GM12891 (cell line): ENCODE measurements around the gene SWAP70.

Experiments used
- DNase-seq: peaks from one replicate; pipeline ENCODE4 v3.0.0; 2011; ENCODE audit warnings: low spot score; ENCODE audit not compliant: insufficient read length
- FAIRE-seq: peaks from 2 replicates; lab custom pipeline; 2011; peaks lifted over from hg19 to GRCh38; lab: Jason Lieb, UNC
- PAX5 ChIP-seq: IDR thresholded peaks from 2 replicates; pipeline ENCODE4 v1.6.1; 2011; ENCODE audit warnings: low read length, moderate library complexity, mild to moderate bottlenecking; ENCODE audit not compliant: insufficient read depth, severe bottlenecking
- POLR2A ChIP-seq: IDR thresholded peaks from 2 replicates; pipeline ENCODE4 v1.6.1; 2011; ENCODE audit warnings: low read depth, low read length, control low read depth
- POLR2AphosphoS5 ChIP-seq: IDR thresholded peaks from 2 replicates; pipeline ENCODE4 v1.6.1; 2011; ENCODE audit warnings: low read depth, low read length, control low read depth
- POU2F2 ChIP-seq: IDR thresholded peaks from 2 replicates; pipeline ENCODE4 v1.6.1; 2011; ENCODE audit warnings: low read depth, mild to moderate bottlenecking, control low read depth, low read length, moderate library complexity
- SPI1 ChIP-seq: IDR thresholded peaks from 2 replicates; pipeline ENCODE4 v1.6.1; 2011; ENCODE audit warnings: low read depth, low read length, control low read depth
- TAF1 ChIP-seq: IDR thresholded peaks from 2 replicates; pipeline ENCODE4 v1.6.1; 2011; ENCODE audit warnings: low read depth, low read length, control low read depth

SWAP70 gene

GRCh38 chr11:9756878-9757277 is 93.0 kb downstream of the SWAP70 start:
- DNase-seq, result no peak
- no peak for TF ChIP-seq PAX5
- TF ChIP-seq POU2F2, result no peak
- no peak for TF ChIP-seq TAF1
- TF ChIP-seq SPI1, result no peak
- no peak for TF ChIP-seq POLR2AphosphoS5
- no peak for TF ChIP-seq POLR2A
- peak; percentile 33 for FAIRE-seq

- FAIRE-seq (peak; percentile 100), DNase-seq (peak; percentile 95)
- 0 out of 2 replicates have a peak, but pooled peaks have one; percentile 24 for TF ChIP-seq POLR2A
- TF ChIP-seq PAX5, result peak; percentile 7
- TF ChIP-seq TAF1, result no peak
Measured at GRCh38 chr11:9757809-9758636, 94.1 kb downstream of the SWAP70 start.

DNA sequence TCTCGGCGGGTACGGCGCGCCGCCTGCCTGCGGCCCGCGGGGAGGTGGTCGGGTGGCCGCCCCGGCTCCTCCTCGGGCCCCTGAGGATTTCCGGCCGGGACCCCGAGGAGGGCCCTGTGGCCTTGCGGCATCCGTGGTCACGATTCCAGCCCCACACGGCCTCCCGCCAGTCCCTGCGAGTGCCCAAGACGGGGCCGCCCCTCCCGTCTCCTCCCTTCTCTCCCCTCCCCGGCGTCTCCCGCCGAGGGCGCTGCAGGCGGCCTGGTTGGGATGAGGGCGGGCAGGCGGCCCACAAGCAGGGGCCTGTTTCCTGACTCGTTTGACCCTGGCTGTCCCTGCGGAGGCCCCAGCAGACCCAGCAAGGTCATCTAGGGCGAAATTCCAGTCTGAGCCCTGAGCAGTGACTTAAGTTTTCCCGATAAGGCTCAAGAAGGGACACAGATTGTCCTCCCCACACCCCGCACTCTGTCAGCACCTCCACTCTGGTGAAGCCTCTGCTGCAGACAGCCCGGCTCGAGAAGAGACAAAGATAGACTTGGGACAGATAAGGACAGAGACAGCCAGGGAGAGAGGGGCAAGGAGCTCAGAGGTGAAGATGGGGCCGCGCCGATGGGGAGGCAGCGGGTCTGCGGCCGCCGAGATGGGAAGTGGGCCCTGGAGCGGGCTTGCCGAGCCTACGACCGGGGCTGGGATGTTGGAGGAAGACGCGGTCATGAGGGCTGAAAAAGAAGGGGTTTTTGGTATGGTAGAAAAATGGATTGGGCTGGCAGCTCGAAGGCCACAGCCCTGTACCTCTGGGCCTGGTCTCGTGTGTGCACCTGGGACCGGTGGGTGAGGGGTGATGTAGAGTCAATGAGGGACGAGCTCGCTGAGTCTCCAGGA is 95.0 kb downstream of the SWAP70 start:
- DNase-seq, result peak; percentile 52
- TF ChIP-seq POLR2A (no peak), PAX5 (no peak), POU2F2 (no peak), TAF1 (no peak), POLR2AphosphoS5 (no peak), SPI1 (no peak)
- FAIRE-seq, result no peak

DNA sequence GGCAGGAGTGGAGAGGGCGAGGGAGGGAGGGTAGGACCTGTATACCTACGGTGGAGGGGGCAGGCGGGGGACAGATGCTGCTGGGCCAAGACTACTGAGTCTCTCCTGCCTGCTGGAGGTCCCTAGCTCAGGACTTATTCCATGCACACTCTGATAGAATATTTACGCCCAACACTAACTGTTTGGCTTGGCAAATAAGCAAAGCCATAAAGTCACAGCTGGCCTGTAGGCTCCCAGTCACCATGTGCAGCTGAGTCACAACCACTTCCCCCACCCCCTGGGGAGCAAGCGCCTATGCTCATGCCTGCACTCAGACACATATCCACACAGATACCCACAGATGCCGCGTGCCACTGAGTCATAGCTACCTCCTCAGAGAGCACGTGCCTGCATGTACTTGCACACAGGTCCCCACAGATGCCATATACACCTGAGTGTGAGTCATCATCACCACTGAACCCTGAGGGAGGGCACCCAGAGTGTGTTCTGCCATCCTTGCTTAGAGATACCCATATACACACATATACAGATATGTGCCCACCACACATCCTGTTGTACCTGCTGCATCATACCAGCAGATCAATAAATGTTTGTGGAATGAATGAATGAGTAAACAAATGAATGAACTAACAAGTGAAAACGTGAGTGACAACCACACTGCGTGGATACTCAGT is 95.8 kb downstream of the SWAP70 start:
- DNase-seq, result no peak
- FAIRE-seq, result peak; percentile 95
- TF ChIP-seq TAF1, result no peak
- no peak for TF ChIP-seq POU2F2
- TF ChIP-seq SPI1, result peak; percentile 28; the same call in 1 of the 2 replicates
- TF ChIP-seq POLR2A, result no peak

DNA sequence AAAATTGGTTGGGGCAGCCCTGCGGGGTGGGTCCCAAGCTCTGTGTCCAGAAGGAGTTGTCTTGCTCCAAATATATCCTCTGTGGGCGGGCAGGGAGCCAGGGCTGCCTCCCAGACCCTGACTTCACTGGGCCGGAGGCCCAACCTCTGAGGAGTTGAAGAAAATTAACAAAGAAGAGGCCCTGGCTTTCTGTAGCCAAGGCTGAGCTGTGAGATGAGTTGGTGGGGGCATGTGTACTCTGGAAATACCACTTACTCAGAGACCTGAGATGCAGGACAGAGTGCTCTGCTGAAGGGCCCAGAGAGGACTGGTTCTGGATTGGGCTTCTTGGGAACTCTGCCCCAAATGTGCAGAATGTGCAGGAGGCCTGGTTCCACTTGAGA is 96.3 kb downstream of the SWAP70 start:
- FAIRE-seq (no peak), DNase-seq (no peak)
- TF ChIP-seq POU2F2 (no peak), POLR2AphosphoS5 (no peak), POLR2A (no peak), PAX5 (no peak), TAF1 (no peak), SPI1 (no peak)

DNA sequence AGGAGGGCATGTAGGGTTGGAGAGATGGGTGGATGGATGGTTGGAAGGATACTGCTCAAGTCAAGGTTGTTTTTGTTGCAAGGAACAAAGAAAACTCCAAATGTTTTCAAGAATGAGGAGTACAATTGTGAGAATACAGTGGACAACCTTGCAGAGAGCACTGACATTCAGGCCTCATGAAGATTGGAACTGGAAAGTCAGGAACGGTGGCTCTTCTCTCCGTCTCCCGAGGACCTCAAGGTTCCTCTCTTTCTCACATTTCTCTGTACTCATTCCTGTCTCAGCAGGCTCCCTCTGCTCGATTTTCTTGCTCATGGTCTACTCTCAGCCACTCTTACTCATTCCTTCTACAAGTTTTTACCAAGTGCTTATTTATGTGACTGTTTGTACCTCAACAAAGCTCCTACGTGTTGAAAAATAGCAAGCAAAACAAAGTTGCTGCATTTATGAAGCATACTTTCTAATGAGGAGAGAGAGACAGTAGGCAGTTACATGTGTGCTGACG is 97.6 kb downstream of the SWAP70 start:
- no peak for DNase-seq
- no peak for TF ChIP-seq POLR2A
- no peak for TF ChIP-seq POU2F2
- TF ChIP-seq POLR2AphosphoS5, result no peak
- no peak for TF ChIP-seq PAX5
- no peak for TF ChIP-seq TAF1
- no peak for TF ChIP-seq SPI1
- no peak for FAIRE-seq

DNA sequence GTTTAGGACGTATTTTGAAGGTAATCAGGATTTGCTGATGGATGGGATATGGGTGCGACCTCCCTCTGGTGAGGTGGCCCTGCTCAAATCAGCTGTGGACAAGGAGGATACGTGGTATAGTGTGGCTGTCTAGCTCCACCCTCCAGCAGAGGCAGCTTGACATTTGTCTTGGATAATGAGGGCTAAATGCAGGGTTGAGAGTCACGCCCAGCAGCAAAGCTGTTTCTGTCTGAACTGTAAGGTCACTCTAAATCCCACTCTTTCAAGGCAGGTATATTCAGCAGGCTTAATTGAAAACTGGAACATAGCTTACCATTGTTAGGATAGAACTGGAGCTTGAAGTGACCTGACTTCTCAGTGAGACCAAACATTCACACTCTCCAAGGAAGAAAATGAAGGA is 98.7 kb downstream of the SWAP70 start:
- FAIRE-seq, result no peak
- DNase-seq, result no peak

GRCh38 chr11:9763301-9763700 is 99.4 kb downstream of the SWAP70 start:
- DNase-seq (no peak), FAIRE-seq (no peak)
- TF ChIP-seq SPI1 (no peak), POLR2AphosphoS5 (no peak), PAX5 (no peak), POU2F2 (no peak), POLR2A (no peak), TAF1 (no peak)

More for the DNA sequence above, 98.7 kb downstream of the SWAP70 start:
- TF ChIP-seq POLR2AphosphoS5, result no peak
- TF ChIP-seq POU2F2, result no peak
- TF ChIP-seq SPI1, result no peak
- no peak for TF ChIP-seq POLR2A
- TF ChIP-seq TAF1, result no peak
- TF ChIP-seq PAX5, result no peak
